Activated T-cell treated with anti-CD3 and anti-CD28 coated beads, Interleukin-2, amount 50 U/mL, for 24 hours (primary cell): Measurements from ENCODE around the gene SCART1.

Source experiments
- DNase-seq: peaks from one replicate; pipeline ENCODE4 v3.0.0-alpha.2; 2020
- H3K27ac Mint-ChIP-seq: 2 replicates; pipeline ENCODE4 v1.8.0; 2020; ENCODE audit warnings: mild to moderate bottlenecking, mixed read lengths
- H3K27me3 Mint-ChIP-seq: 2 replicates; pipeline ENCODE4 v1.8.0; 2020; ENCODE audit warnings: mixed read lengths
- H3K36me3 Mint-ChIP-seq: 2 replicates; pipeline ENCODE4 v1.8.0; 2020; ENCODE audit warnings: low read depth, mixed read lengths
- H3K4me1 Mint-ChIP-seq: 2 replicates; pipeline ENCODE4 v1.8.0; 2020; ENCODE audit warnings: low read depth, mixed read lengths
- H3K4me3 Mint-ChIP-seq: 2 replicates; pipeline ENCODE4 v1.8.0; 2020; ENCODE audit warnings: mild to moderate bottlenecking, moderate library complexity, mixed read lengths
- H3K9me3 Mint-ChIP-seq: 2 replicates; pipeline ENCODE4 v1.8.0; 2020; ENCODE audit warnings: mixed read lengths

The SCART1 gene

GRCh38 chr10:133457100-133457841 lies 3.5 kb downstream of the SCART1 start:
- H3K4me1 Mint-ChIP-seq: no peaks in the 10 kb centered on the region
- H3K27ac Mint-ChIP-seq: no peak overlapping the region
- no peak overlapping the region for H3K4me3 Mint-ChIP-seq
- no peak for DNase-seq
- no peaks in the 10 kb centered on the region for H3K9me3 Mint-ChIP-seq
- no peaks in the 10 kb centered on the region for H3K36me3 Mint-ChIP-seq
- no peaks in the 10 kb centered on the region for H3K27me3 Mint-ChIP-seq

- Mint-ChIP-seq H3K36me3 (no peaks in the 10 kb centered on the region), H3K9me3 (no peaks in the 10 kb centered on the region), H3K4me3 (no peak overlapping the region), H3K27ac (no peak overlapping the region), H3K27me3 (no peaks in the 10 kb centered on the region), H3K4me1 (no peaks in the 10 kb centered on the region)
- DNase-seq: no peak
These were observed 4.4 kb downstream of the SCART1 start for GRCh38 chr10:133458021-133458709.

- H3K9me3 Mint-ChIP-seq: no peaks in the 10 kb centered on the region
These were observed 5.1 kb downstream of the SCART1 start for GRCh38 chr10:133458710-133459453.

GRCh38 chr10:133459454-133460207 lies 5.9 kb downstream of the SCART1 start:
- no peaks in the 10 kb centered on the region for H3K27me3 Mint-ChIP-seq
- no peaks in the 10 kb centered on the region for H3K9me3 Mint-ChIP-seq
- no peaks in the 10 kb centered on the region for H3K4me1 Mint-ChIP-seq
- no peak overlapping the region for H3K4me3 Mint-ChIP-seq
- H3K27ac Mint-ChIP-seq: no peak overlapping the region
- no peaks in the 10 kb centered on the region for H3K36me3 Mint-ChIP-seq
- DNase-seq: no peak

More at GRCh38 chr10:133458710-133459453, 5.1 kb downstream of the SCART1 start:
- Mint-ChIP-seq H3K36me3 (no peaks in the 10 kb centered on the region), H3K27me3 (no peaks in the 10 kb centered on the region), H3K27ac (no peak overlapping the region), H3K4me1 (no peaks in the 10 kb centered on the region), H3K4me3 (no peak overlapping the region)
- no peak for DNase-seq

GRCh38 chr10:133460208-133460769 lies 6.5 kb downstream of the SCART1 start:
- no peak overlapping the region for H3K4me3 Mint-ChIP-seq
- no peaks in the 10 kb centered on the region for H3K4me1 Mint-ChIP-seq
- no peak overlapping the region for H3K27ac Mint-ChIP-seq
- no peaks in the 10 kb centered on the region for H3K27me3 Mint-ChIP-seq
- H3K36me3 Mint-ChIP-seq: no peaks in the 10 kb centered on the region
- H3K9me3 Mint-ChIP-seq: no peaks in the 10 kb centered on the region
- no peak for DNase-seq

GRCh38 chr10:133461027-133461426 lies 7.3 kb downstream of the SCART1 start:
- H3K36me3 Mint-ChIP-seq: no peaks in the 10 kb centered on the region

GRCh38 chr10:133461841-133462240 lies 8.1 kb downstream of the SCART1 start:
- no peak overlapping the region for H3K4me3 Mint-ChIP-seq

More at GRCh38 chr10:133461027-133461426, 7.3 kb downstream of the SCART1 start:
- Mint-ChIP-seq H3K27me3 (no peaks in the 10 kb centered on the region), H3K4me1 (no peaks in the 10 kb centered on the region), H3K4me3 (no peak overlapping the region), H3K27ac (no peak overlapping the region), H3K9me3 (no peaks in the 10 kb centered on the region)
- DNase-seq: no peak

GRCh38 chr10:133462512-133463305 lies 9.0 kb downstream of the SCART1 start:
- Mint-ChIP-seq H3K36me3 (peaks cover 6% of the 10 kb centered on the region), H3K27me3 (no peaks in the 10 kb centered on the region), H3K4me1 (no peaks in the 10 kb centered on the region), H3K27ac (no peak overlapping the region), H3K9me3 (no peaks in the 10 kb centered on the region), H3K4me3 (no peak overlapping the region)
- DNase-seq: no peak

More at GRCh38 chr10:133461841-133462240, 8.1 kb downstream of the SCART1 start:
- no peaks in the 10 kb centered on the region for H3K4me1 Mint-ChIP-seq
- no peak overlapping the region for H3K27ac Mint-ChIP-seq
- DNase-seq: no peak
- no peaks in the 10 kb centered on the region for H3K27me3 Mint-ChIP-seq
- no peaks in the 10 kb centered on the region for H3K36me3 Mint-ChIP-seq
- H3K9me3 Mint-ChIP-seq: no peaks in the 10 kb centered on the region

GRCh38 chr10:133464582-133465031 lies 10.9 kb downstream of the SCART1 start:
- no peak overlapping the region for H3K4me3 Mint-ChIP-seq
- no peak for DNase-seq

GRCh38 chr10:133465191-133465949 lies 11.6 kb downstream of the SCART1 start:
- H3K4me3 Mint-ChIP-seq: no peak overlapping the region
- H3K9me3 Mint-ChIP-seq: no peaks in the 10 kb centered on the region
- peaks cover 16% of the 10 kb centered on the region for H3K36me3 Mint-ChIP-seq
- no peaks in the 10 kb centered on the region for H3K4me1 Mint-ChIP-seq
- no peak overlapping the region for H3K27ac Mint-ChIP-seq
- no peak for DNase-seq
- no peaks in the 10 kb centered on the region for H3K27me3 Mint-ChIP-seq

More at GRCh38 chr10:133464582-133465031, 10.9 kb downstream of the SCART1 start:
- Mint-ChIP-seq H3K36me3 (peaks cover 16% of the 10 kb centered on the region), H3K9me3 (no peaks in the 10 kb centered on the region), H3K27ac (no peak overlapping the region), H3K27me3 (no peaks in the 10 kb centered on the region), H3K4me1 (no peaks in the 10 kb centered on the region)

GRCh38 chr10:133465950-133466474 lies 12.3 kb downstream of the SCART1 start:
- Mint-ChIP-seq H3K9me3 (no peaks in the 10 kb centered on the region), H3K27ac (no peak overlapping the region), H3K27me3 (no peaks in the 10 kb centered on the region), H3K36me3 (peaks cover 17% of the 10 kb centered on the region), H3K4me1 (no peaks in the 10 kb centered on the region), H3K4me3 (no peak overlapping the region)
- DNase-seq: no peak

GRCh38 chr10:133466683-133467275 lies 13.0 kb downstream of the SCART1 start:
- Mint-ChIP-seq H3K4me1 (no peaks in the 10 kb centered on the region), H3K27me3 (no peaks in the 10 kb centered on the region), H3K27ac (no peak overlapping the region), H3K9me3 (no peaks in the 10 kb centered on the region), H3K36me3 (peaks cover 17% of the 10 kb centered on the region), H3K4me3 (no peak overlapping the region)
- DNase-seq: no peak
